CD14-positive monocyte (primary cell): ENCODE measurements around the gene NSMCE3. TPM values are rescaled to one million over a fixed set of nuclear protein-coding genes. Genes with fewer than 3 reads are reported as not detected.

Experiments used
- DNase-seq, 3 donors: peaks; one replicate each; pipeline ENCODE4 v3.0.0-alpha.2; 2011 to 2022
- H2AFZ ChIP-seq: 2 replicates; pipeline ENCODE4 v1.6.0; 2012; ENCODE audit warnings: mild to moderate bottlenecking, low read depth, low read length, inconsistent platforms; ENCODE audit not compliant: insufficient read depth, poor library complexity, severe bottlenecking
- H3K27ac ChIP-seq, 2 donors: 1 replicate in 1 of 2; 2 replicates in 1 of 2; pipeline ENCODE4 v1.5.1; 2012 to 2013; ENCODE audit warnings: low read length in 2 of 2, control low read depth in 1 of 2, inconsistent platforms in 1 of 2, low read depth in 1 of 2, mild to moderate bottlenecking in 1 of 2
- H3K27me3 ChIP-seq, 2 donors: one replicate each; pipeline versions ENCODE4 v1.6.0 to v1.6.1; 2011 to 2013; ENCODE audit warnings: low read length in 2 of 2; ENCODE audit not compliant: control insufficient read depth in 2 of 2, insufficient read depth in 2 of 2
- H3K36me3 ChIP-seq, 2 donors: replicated peaks in 1 of 2; 1 replicate in 1 of 2; 2 replicates in 1 of 2; pipeline versions ENCODE4 v1.5.1 to v1.6.1; 2012 to 2013; ENCODE audit warnings: low read length in 2 of 2, control low read depth in 1 of 2, inconsistent platforms in 1 of 2, mild to moderate bottlenecking in 1 of 2; ENCODE audit not compliant: insufficient read depth in 2 of 2, control insufficient read depth in 1 of 2
- H3K4me1 ChIP-seq, 2 donors: 1 replicate in 1 of 2; 2 replicates in 1 of 2; pipeline versions ENCODE4 v1.5.1 to v1.6.1; 2012 to 2013; ENCODE audit warnings: low read length in 2 of 2, control low read depth in 1 of 2, inconsistent platforms in 1 of 2, mild to moderate bottlenecking in 1 of 2, moderate library complexity in 1 of 2; ENCODE audit not compliant: insufficient read depth in 2 of 2, control insufficient read depth in 1 of 2
- H3K4me2 ChIP-seq: replicated peaks from 2 replicates; pipeline ENCODE3; 2012; ENCODE audit warnings: low read length, moderate library complexity, mild to moderate bottlenecking; ENCODE audit not compliant: poor library complexity, severe bottlenecking; ENCODE audit errors: extremely low read depth
- H3K4me3 ChIP-seq, 3 experiments: fragments of 200-600 bp in 1 of 3; sonication (generic) in 1 of 3; replicated peaks in 1 of 3; 1 replicate in 2 of 3; 2 replicates in 1 of 3; pipeline ENCODE4 v1.5.1; 2011 to 2013; ENCODE audit warnings: low read length in 3 of 3, mild to moderate bottlenecking in 3 of 3, control low read depth in 2 of 3, low read depth in 2 of 3, inconsistent platforms in 1 of 3, moderate library complexity in 1 of 3
- H3K79me2 ChIP-seq: 2 replicates; pipeline ENCODE4 v1.6.0; 2012; ENCODE audit warnings: mild to moderate bottlenecking, control low read depth, inconsistent platforms, low read length, moderate library complexity; ENCODE audit not compliant: insufficient read depth
- H3K9ac ChIP-seq: 2 replicates; pipeline ENCODE4 v1.6.0; 2017; ENCODE audit warnings: low read length, mild to moderate bottlenecking; ENCODE audit not compliant: insufficient read depth, poor library complexity, severe bottlenecking
- H3K9me3 ChIP-seq, 2 donors: replicated peaks in 1 of 2; 1 replicate in 1 of 2; 2 replicates in 1 of 2; pipeline versions ENCODE4 v1.5.1 to v1.6.1; 2012 to 2013; ENCODE audit warnings: low read length in 2 of 2, control low read depth in 1 of 2; ENCODE audit not compliant: control insufficient read depth in 1 of 2, insufficient read depth in 1 of 2
- H4K20me1 ChIP-seq: 2 replicates; pipeline ENCODE4 v1.6.0; 2012; ENCODE audit warnings: mild to moderate bottlenecking, low read length, control low read depth, moderate library complexity; ENCODE audit not compliant: insufficient read depth
- H3K27ac Mint-ChIP-seq, 7 donors: one replicate each; pipeline ENCODE4 v1.8.0; 2020; ENCODE audit warnings: mild to moderate bottlenecking in 7 of 7, mixed read lengths in 7 of 7, moderate library complexity in 6 of 7, inconsistent platforms in 2 of 7
- H3K27me3 Mint-ChIP-seq, 3 donors: one replicate each; pipeline ENCODE4 v1.8.0; 2021 to 2022; ENCODE audit warnings: low read depth in 3 of 3, mild to moderate bottlenecking in 3 of 3, mixed read lengths in 3 of 3, moderate library complexity in 3 of 3, inconsistent platforms in 1 of 3
- H3K36me3 Mint-ChIP-seq, 2 donors: one replicate each; pipeline ENCODE4 v1.8.0; 2020; ENCODE audit warnings: mixed read lengths in 2 of 2, inconsistent platforms in 1 of 2, mild to moderate bottlenecking in 1 of 2
- H3K4me1 Mint-ChIP-seq: one replicate; pipeline ENCODE4 v1.8.0; 2020; ENCODE audit warnings: mild to moderate bottlenecking, mixed read lengths
- H3K4me3 Mint-ChIP-seq, 2 donors: one replicate each; pipeline ENCODE4 v1.8.0; 2020; ENCODE audit warnings: mild to moderate bottlenecking in 2 of 2, mixed read lengths in 2 of 2, moderate library complexity in 1 of 2
- H3K9me3 Mint-ChIP-seq, 7 donors: one replicate each; pipeline ENCODE4 v1.8.0; 2020 to 2022; ENCODE audit warnings: mixed read lengths in 7 of 7, mild to moderate bottlenecking in 6 of 7, moderate library complexity in 6 of 7, inconsistent platforms in 2 of 7
- CTCF ChIP-seq: fragments of 200-600 bp; IDR thresholded peaks from one replicate; pipeline ENCODE4 v1.8.0; 2022; ENCODE audit warnings: antibody characterized with exemption, mild to moderate bottlenecking
- WGBS: methylation state at CpG from one replicate; pipeline ENCODE4 v1.1.5; 2013; ENCODE audit warnings: missing lambda C conversion rate; ENCODE audit not compliant: insufficient coverage; 5-methylcytosine and 5-hydroxymethylcytosine counted together
- intact Hi-C, 2 donors: fragments of 100-400 bp; cut with micrococcal nuclease; formaldehyde crosslinking; loops; one replicate each; pipeline versions ENCODE4 v1.15.0 to v1.15.1; 2023
- polyA plus RNA-seq, 3 donors: library from polyadenylated mRNA; depleted of rRNA in 1 of 3; unstranded in 2 of 3; stranded (reverse) in 1 of 3; fragments of 300-500 nt in 2 of 3; fragments of >200 nt in 1 of 3; fragmentation: Illumina TruSeq in 2 of 3; gene quantifications; 1 replicate in 2 of 3; 2 replicates in 1 of 3; pipeline ENCODE4 v1.2.3, GENCODE V29; 2012 to 2021

Gene NSMCE3
- polyA plus RNA-seq, 3 donors: 5.9 to 9.0 (median 7.5) TPM

DNA sequence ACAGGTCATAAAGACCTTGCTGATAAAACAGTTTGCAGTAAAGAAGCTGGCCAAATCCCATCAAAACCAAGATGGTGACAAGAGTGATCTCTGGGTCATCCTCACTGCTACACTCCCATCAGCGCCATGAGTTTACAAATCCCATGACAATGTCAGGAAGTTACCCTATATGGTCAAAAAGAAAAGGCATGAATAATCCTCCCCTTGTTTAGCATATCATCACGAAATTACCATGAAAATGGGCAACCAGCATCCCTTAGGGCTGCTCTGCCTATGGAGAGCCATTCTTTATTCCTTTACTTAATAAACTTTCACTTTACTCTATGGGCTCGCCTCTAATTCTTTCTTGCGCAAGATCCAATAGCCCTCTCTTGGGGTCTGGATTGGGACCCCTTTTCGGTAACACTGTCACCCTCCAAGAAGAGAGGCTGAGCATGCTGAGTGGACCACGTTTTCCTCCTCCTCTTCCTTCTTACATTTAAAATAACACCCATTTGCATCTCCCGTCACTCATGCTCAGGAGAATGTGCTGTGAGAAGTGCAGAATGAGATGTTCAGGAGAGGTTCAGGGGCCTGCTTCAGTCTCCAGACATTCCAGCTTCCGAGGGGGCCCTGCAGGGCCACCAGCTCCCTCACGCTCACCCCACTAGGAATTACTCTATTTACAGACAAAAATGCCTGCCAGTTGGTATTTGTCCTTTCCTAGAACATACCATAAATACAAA is 47.3 kb downstream of the NSMCE3 start:
- peaks cover 2 to 12% (median 3%) of the 10 kb centered on the region in 3 donors for H3K27me3 Mint-ChIP-seq
- H2AFZ ChIP-seq: no peak overlapping the region
- intact Hi-C loops: no loop called here
- no peaks in the 10 kb centered on the region for H3K36me3 Mint-ChIP-seq
- H3K27ac ChIP-seq: no peak overlapping the region
- H3K9me3 Mint-ChIP-seq: peaks cover 4 to 28% (median 11%) of the 10 kb centered on the region in 7 donors
- 92% methylated on average over 4 of the region's 9 CpGs for WGBS
- DNase-seq: no peak
- TF ChIP-seq CTCF: no peak
- no peaks in the 10 kb centered on the region for H3K4me1 Mint-ChIP-seq
- H3K9ac ChIP-seq: no peak overlapping the region
- H3K9me3 ChIP-seq: peaks cover 0 to 10% of the 10 kb centered on the region in 2 donors
- H3K36me3 ChIP-seq: no peaks in the 10 kb centered on the region
- H3K27ac Mint-ChIP-seq: no peak overlapping the region
- no peaks in the 10 kb centered on the region for H3K4me1 ChIP-seq
- H3K27me3 ChIP-seq: no peaks in the 10 kb centered on the region
- no peak overlapping the region for H3K4me3 ChIP-seq
- H3K79me2 ChIP-seq: no peaks in the 10 kb centered on the region
- no peak overlapping the region for H3K4me3 Mint-ChIP-seq
- no peaks in the 10 kb centered on the region for H4K20me1 ChIP-seq
- H3K4me2 ChIP-seq: no peak overlapping the region

- no peaks in the 10 kb centered on the region for H4K20me1 ChIP-seq
- WGBS: 79% methylated on average over 4 of the region's 7 CpGs
- intact Hi-C loops: no loop called here
- H3K27me3 Mint-ChIP-seq: peaks cover 0 to 5% (median 4%) of the 10 kb centered on the region in 3 donors
- no peaks in the 10 kb centered on the region for H3K36me3 Mint-ChIP-seq
- H3K9me3 Mint-ChIP-seq: peaks cover 4 to 28% (median 9%) of the 10 kb centered on the region in 7 donors
- H2AFZ ChIP-seq: no peak overlapping the region
- H3K4me1 ChIP-seq: no peaks in the 10 kb centered on the region
- TF ChIP-seq CTCF: no peak
- no peak overlapping the region for H3K27ac Mint-ChIP-seq
- no peak overlapping the region for H3K4me3 Mint-ChIP-seq
- H3K4me3 ChIP-seq: no peak overlapping the region
- H3K36me3 ChIP-seq: no peaks in the 10 kb centered on the region
- H3K9ac ChIP-seq: no peak overlapping the region
- no peak for DNase-seq
- H3K79me2 ChIP-seq: no peaks in the 10 kb centered on the region
- H3K27me3 ChIP-seq: no peaks in the 10 kb centered on the region
- H3K4me1 Mint-ChIP-seq: no peaks in the 10 kb centered on the region
- peaks cover 0 to 10% of the 10 kb centered on the region in 2 donors for H3K9me3 ChIP-seq
- no peak overlapping the region for H3K27ac ChIP-seq
- no peak overlapping the region for H3K4me2 ChIP-seq
Observed at GRCh38 chr15:29220852-29221251, 48.8 kb downstream of the NSMCE3 start.
